UCSD-AML1 (cell line): ENCODE data around the gene PRPF19.
A peak's percentile ranks its signal among the peaks of the same experiment; 100 is the strongest.

Experiments used
- DNase-seq: peaks from one replicate; lab custom pipeline; 2025; ENCODE audit not compliant: unreplicated experiment; lab: John Stamatoyannopoulos, UW

The PRPF19 gene

GRCh38 chr11:60906132-60906972, at the start of gene PRPF19:
PRPF19 (minus strand) TSS chr11:60906585; CDS start chr11:60906382, 203 bp downstream.
- DNase-seq: peak; percentile 97

GRCh38 chr11:60955571-60955970, 49.2 kb upstream of the PRPF19 start:
- no peak for DNase-seq

DNA sequence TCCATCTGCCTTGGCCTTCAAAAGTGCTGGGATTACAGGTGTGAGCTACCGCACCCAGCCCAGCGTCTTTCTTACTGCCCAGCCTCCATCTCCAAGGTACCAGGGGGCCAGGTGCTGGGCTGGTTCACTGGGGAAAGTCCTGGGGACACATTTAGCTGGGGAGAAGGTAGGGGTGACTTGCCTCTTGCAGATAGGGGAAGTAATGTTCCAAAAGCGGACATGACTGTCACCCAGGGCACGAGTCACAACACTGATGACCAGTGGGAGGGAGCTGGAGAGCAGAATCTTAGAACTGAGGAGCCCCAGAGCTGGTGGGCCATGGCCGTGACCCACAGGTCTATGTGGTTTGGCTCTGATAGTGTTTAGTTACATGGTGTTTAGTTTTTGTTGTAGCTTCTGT, 48.0 kb upstream of the PRPF19 start:
- no peak for DNase-seq

DNA sequence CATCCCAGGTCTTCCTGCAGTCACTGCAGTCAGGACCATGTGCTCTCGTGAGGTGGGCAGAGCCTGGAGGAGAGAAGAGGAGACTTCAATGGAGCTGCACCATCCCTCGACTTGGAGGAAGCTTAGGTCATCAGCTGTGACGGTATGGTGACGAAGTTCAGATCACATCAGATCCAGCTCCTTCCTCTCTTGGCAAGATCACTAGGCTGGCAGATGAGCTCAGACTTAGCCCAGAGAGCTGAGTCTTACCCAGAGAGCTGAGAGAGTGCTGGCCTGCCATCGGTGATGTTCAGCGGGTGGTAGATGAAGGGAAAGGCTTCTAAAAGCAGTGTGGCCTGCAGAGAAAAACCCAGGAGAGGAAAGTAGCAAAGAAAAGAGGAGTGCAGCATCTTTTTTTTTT, 47.4 kb upstream of the PRPF19 start:
- DNase-seq: no peak

- no peak for DNase-seq
Observed at GRCh38 chr11:60952742-60953170, 46.4 kb upstream of the PRPF19 start.

- DNase-seq: peak; percentile 59
Observed at GRCh38 chr11:60951904-60952741, 45.7 kb upstream of the PRPF19 start, which contains the start of gene SLC15A3. SLC15A3 (minus strand) TSS chr11:60952176; CDS start chr11:60951551, 625 bp downstream.

DNA sequence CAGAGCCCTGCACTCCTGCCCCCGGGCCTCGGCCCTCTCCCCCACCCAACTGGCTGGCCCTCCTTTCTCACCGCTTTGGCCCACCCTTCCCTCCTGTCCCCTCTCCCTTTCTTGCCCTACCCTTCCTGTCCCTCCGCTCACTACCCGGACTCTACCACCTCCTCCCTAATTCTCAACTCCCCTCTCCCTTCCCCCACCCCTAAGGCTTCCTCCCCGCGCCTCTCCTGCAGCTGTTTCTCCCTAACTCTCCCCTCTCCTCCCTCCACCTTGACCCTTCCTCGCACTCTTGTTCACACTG, 45.2 kb upstream of the PRPF19 start:
- DNase-seq: no peak

- DNase-seq: no peak
Observed at GRCh38 chr11:60950933-60951605, 44.7 kb upstream of the PRPF19 start.

DNA sequence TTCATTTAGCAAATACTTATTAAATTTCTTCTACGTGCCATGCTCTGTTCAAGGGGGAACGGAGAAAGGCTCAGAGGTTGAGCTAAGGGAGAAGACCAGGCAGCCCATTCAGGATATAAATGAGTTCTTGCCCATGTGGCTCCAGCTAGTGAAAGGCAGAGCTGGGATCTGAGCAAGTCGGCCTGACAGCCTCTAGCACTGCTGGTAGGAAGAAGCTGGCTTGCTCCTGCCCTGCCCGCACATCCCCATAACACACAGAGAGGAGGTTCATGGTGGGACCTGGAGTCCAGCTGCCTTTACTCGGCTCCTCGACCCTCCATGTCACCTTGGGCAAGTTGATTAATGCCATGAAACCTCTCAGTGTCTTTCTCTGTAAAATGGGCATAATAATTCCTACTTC, 43.6 kb upstream of the PRPF19 start:
- DNase-seq: no peak

DNA sequence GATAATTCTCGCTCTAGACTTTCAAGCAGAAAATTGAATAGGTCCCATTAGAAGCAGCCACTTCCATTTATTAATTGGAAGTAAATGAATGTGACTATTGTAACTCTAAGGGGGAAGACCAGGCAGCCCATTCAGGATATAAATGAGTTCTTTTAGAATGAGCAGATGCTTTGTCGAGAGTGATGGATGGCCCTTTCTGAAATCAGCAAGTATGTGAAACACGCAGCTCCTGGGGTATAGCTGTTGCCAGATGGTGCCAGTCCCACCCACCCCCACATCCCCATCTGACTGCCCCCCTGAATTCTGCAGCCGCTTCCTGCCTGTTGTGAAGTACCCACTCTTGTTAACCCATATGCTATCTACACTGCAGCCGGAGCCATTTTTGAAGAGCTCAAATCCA, 41.9 kb upstream of the PRPF19 start:
- DNase-seq: no peak

DNA sequence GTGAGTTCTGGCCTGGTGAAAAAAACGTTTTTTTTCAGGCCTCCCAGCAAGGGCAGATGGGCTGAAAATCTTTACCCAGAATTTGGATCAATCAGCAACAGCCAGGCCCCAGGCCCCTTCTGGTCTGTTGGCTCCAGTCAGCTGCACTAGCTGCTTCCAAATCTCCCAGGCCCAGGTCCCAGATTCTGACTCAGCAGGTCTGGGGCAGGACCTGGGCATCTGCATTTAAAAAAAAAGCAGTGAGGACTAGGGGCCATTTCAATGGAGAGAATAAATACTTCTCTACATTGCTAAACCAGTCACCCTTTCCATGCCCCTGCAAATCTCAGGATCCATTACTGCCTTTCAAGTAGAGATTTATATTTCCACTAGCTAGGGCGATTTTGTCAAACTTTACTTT, 41.3 kb upstream of the PRPF19 start:
- no peak for DNase-seq

GRCh38 chr11:60946601-60947264, 40.3 kb upstream of the PRPF19 start:
- no peak for DNase-seq

GRCh38 chr11:60945295-60945667, 38.9 kb upstream of the PRPF19 start:
- DNase-seq: no peak

DNA sequence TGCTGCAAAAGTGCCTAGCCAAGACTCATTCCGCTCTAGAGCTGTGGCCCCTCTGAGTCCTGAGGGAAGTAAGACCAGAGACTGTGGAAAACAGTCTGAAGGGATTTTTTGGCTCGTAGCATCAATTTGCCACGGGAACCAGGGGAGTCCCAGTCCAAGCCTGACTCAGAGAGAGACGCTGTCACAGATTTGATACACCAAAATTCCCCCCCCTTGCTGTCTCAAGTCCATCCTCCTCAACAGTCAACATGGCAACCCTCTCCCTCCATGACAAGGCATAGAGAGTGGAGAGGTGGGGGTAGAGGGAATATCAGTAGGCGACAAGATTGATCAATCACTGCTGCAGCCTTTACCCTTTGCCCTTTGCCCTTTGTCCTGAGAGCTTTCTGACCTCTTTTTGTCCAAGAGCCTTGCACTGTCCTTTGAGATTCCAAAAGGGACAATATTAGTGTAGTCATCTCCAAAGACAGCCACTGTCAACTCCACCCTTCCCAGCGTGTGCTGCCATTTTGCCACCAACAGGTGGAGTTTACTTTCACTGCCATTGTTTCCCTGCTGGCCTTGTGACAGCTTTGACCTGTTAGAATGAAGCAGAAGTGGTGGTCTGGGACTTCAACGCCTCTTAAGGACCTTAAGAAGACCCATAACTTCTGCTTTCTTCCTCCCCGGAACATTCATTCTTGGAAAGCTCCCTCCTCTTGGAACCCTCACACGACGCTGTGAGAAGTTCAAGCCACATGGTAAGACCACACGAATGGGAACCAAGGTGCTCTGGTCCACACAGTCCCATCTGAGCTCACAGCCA, 38.3 kb upstream of the PRPF19 start:
- no peak for DNase-seq

GRCh38 chr11:60942970-60943565, 36.7 kb upstream of the PRPF19 start:
- no peak for DNase-seq

- no peak for DNase-seq
Observed at GRCh38 chr11:60942219-60942618, 35.8 kb upstream of the PRPF19 start.

- no peak for DNase-seq
Observed at GRCh38 chr11:60941371-60942119, 35.2 kb upstream of the PRPF19 start.

DNA sequence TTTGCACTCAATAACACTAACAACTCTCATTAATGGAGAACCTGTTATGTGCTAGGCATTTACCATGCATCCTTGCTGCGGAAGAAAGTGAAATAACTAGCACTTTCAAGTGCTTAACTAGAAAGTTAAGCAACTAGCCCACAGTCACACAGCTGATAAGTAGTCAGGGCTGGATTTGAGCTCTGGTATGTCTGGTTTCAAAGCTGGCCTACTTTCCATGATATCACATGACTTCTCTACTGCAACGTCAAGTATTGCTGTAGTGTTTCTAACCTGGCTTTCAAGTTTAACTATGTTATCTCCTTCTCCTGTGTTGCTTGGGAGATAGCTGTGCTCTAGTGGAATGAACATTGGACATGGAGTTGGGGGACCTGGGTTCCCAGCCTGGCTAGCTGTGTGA, 33.5 kb upstream of the PRPF19 start:
- DNase-seq: no peak

DNA sequence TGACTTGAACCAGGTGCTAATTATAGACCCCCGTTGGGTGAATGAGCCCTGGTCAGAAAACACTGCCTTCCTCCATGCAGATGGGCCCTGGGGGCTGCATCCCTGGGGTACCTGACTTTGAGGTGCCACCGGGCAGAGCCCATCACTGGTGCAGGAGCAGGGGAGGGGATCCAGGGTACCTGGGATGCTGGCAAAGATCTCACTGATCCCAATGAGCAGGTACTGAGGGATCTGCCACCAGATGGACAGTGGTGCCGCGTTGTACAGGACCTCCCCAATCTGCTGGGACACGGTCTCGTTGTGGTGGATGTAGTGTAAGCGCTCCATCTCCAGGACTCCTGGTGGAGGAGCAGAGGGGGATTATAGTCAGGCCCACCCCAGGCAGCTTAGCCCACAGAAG, 32.9 kb upstream of the PRPF19 start:
- no peak for DNase-seq
